Mononuclear cell (primary cell): Measurements from ENCODE around the gene SP3. TPM values are rescaled to one million over a fixed set of nuclear protein-coding genes. Genes with fewer than 3 reads are reported as not detected.
"Not testable (repeated sequence)": the region's sequence is repeated elsewhere in the genome, so short reads cannot be mapped to it uniquely, and the experiment has no call there.

Source experiments
- H3K27me3 ChIP-seq: 2 replicates; pipeline ENCODE4 v1.6.0; 2011; ENCODE audit warnings: low read length, control low read depth; ENCODE audit not compliant: insufficient read depth
- H3K4me1 ChIP-seq: 2 replicates; pipeline ENCODE4 v1.5.1; 2011; ENCODE audit warnings: mild to moderate bottlenecking, low read length, control low read depth; ENCODE audit not compliant: insufficient read depth
- H3K4me3 ChIP-seq: 2 replicates; pipeline ENCODE4 v1.5.1; 2011; ENCODE audit warnings: mild to moderate bottlenecking, low read length, moderate library complexity
- H3K9me3 ChIP-seq: 2 replicates; pipeline ENCODE4 v1.5.1; 2011; ENCODE audit warnings: low read depth, mild to moderate bottlenecking, control low read depth, low read length
- total RNA-seq: library from RNA; depleted of rRNA; stranded (reverse); fragments of >200 nt; gene quantifications from one replicate; pipeline ENCODE4 v1.2.3, GENCODE V29; 2012

Gene SP3
- total RNA-seq, 1 donor: 381 TPM

GRCh38 chr2:173924285-173924684, 40.9 kb downstream of the SP3 start:
- H3K9me3 ChIP-seq: no peaks in the 10 kb centered on the region
- H3K4me1 ChIP-seq: peaks cover 28% of the 10 kb centered on the region
- no peak overlapping the region for H3K4me3 ChIP-seq
- no peaks in the 10 kb centered on the region for H3K27me3 ChIP-seq

DNA sequence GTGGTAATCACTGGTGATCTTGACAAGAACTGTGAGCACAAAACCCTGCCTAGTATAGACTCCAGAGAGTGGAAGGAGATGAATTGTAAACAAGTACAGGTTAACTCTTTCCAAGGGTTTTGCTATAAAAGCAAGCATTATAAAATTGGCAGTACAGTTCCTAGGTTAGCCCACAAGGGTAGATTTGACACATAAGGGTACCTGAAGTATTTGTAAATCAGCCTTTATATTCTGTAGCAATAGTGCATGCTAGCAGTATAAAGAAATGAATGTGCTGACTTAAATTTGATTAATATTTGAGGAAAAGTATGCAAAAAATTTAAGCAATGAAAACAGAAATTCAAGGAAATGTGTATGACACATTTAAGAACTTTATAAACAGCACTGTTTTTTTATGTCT, 42.4 kb downstream of the SP3 start:
- Histone ChIP-seq H3K27me3 (no peaks in the 10 kb centered on the region), H3K4me1 (peaks cover 28% of the 10 kb centered on the region), H3K9me3 (no peaks in the 10 kb centered on the region), H3K4me3 (no peak overlapping the region)

DNA sequence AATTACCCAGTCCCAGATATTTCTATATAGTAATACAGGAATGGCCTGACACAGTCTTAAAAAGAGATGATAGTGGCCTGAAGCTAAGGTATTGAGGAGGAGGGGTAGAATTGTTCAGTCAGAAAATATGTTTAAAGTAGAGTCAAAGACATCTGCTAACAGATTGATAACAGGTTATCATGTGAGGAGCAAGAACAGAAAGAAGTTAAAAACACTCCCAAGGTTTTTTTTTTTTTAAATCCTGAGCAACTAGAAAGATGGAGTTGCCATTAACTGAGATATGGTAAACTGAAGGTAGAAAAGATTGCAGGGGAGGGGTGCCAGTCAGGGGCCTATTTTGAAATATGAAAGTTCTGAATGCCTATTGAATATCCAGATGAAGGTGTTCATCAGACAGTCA, 43.1 kb downstream of the SP3 start:
- H3K4me3 ChIP-seq: no peak overlapping the region
- no peaks in the 10 kb centered on the region for H3K9me3 ChIP-seq
- H3K4me1 ChIP-seq: peaks cover 25% of the 10 kb centered on the region
- H3K27me3 ChIP-seq: no peaks in the 10 kb centered on the region

GRCh38 chr2:173914055-173914927, 50.9 kb downstream of the SP3 start:
- no peak overlapping the region for H3K4me3 ChIP-seq
- H3K9me3 ChIP-seq: no peaks in the 10 kb centered on the region

GRCh38 chr2:173909846-173910245, 55.3 kb downstream of the SP3 start:
- Histone ChIP-seq H3K4me1 (no peaks in the 10 kb centered on the region), H3K27me3 (no peaks in the 10 kb centered on the region), H3K4me3 (no peak overlapping the region), H3K9me3 (no peaks in the 10 kb centered on the region)

More at GRCh38 chr2:173914055-173914927, 50.9 kb downstream of the SP3 start:
- H3K27me3 ChIP-seq: no peaks in the 10 kb centered on the region
- H3K4me1 ChIP-seq: no peaks in the 10 kb centered on the region

DNA sequence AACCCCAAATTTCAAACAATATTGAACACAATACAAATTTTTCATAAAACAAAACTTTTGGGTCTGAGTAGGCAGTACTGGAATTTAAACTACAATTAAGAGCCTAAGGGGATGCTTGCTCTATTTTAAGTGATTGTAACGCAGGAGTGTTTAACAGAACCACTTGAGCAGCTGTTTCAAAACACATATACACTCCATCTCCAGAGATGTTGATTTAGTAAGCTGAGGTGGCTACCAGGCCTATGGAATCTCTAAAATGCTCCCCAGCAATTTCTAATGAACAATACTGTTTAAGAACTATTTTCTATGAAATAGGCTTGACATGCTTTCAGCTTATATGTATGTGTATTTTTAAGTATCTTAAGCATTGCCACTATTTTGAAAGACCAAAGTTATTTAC, 58.5 kb downstream of the SP3 start:
- H3K9me3 ChIP-seq: no peaks in the 10 kb centered on the region
- no peaks in the 10 kb centered on the region for H3K4me1 ChIP-seq
- H3K27me3 ChIP-seq: no peaks in the 10 kb centered on the region
- no peak overlapping the region for H3K4me3 ChIP-seq

- Histone ChIP-seq H3K4me1 (peaks cover 5% of the 10 kb centered on the region), H3K27me3 (no peaks in the 10 kb centered on the region), H3K4me3 (no peak overlapping the region), H3K9me3 (no peaks in the 10 kb centered on the region)
Measured at GRCh38 chr2:173903601-173904394, 61.4 kb downstream of the SP3 start.

DNA sequence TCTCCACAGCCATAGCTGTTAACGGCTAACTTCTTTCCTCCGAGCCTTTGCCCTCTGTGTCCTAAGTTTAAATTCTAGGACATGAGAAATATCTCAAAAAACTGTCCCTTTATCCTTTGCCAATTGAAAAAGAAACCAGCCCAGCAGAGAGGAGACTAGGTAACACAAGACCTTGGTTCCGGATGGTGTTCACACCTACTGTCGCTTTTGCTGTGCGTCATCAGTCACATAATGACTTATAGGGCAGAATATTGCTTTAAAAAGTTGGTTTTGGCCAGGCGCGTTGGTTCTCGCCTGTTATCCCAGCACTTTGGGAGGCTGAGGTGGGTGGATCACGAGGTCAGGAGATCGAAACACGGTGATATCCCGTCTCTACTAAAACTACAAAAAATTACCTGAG, 66.2 kb downstream of the SP3 start:
- Histone ChIP-seq H3K9me3 (no peaks in the 10 kb centered on the region), H3K27me3 (no peaks in the 10 kb centered on the region), H3K4me1 (peaks cover 17% of the 10 kb centered on the region), H3K4me3 (no peak overlapping the region)

DNA sequence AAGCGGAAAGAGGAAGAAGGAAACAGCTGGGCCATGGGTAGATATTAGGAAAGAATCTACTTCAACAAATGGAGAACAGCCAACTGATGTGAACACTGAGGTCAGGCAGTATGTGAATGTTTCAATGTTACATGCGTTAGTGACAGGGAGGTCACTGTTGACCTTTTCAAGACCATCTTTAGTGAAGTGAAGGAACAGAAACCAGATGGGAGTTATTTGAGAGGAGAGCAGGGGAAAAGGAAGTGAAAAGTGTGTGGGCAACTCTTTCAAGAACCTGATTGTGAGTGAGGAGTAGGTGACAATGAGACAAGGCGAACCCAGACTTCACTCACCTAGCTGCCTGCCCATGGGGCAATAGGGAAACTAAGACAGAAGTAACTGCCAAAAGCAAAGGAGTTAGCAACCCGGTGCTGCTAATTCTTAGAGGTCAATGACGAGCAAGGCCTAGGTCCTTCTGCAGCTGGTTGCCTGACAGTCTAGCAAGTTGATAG, 67.0 kb downstream of the SP3 start:
- H3K4me3 ChIP-seq: no peak overlapping the region
- H3K9me3 ChIP-seq: no peaks in the 10 kb centered on the region

DNA sequence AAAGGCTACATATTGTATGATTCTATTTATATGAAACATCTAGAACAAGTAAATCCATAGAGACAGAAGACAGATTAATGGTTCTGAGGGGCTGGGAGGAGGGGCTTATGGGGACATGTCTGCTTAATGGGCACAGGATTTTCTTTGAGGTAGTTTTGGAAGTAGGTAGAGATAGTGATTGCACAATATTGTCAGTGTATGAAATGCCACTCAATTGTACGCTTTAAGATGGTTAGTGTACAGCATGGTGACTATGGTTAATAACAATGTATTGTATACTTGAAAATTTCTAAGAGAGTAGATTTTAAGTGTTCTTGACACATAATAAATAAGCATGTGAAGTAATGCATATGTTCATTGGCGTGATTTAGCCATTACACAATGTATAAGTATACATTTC, 68.4 kb downstream of the SP3 start:
- Histone ChIP-seq H3K4me1 (peaks cover 17% of the 10 kb centered on the region), H3K9me3 (no peaks in the 10 kb centered on the region), H3K27me3 (no peaks in the 10 kb centered on the region), H3K4me3 (no peak overlapping the region)

More for the DNA sequence above, 67.0 kb downstream of the SP3 start:
- H3K27me3 ChIP-seq: no peaks in the 10 kb centered on the region
- peaks cover 17% of the 10 kb centered on the region for H3K4me1 ChIP-seq

DNA sequence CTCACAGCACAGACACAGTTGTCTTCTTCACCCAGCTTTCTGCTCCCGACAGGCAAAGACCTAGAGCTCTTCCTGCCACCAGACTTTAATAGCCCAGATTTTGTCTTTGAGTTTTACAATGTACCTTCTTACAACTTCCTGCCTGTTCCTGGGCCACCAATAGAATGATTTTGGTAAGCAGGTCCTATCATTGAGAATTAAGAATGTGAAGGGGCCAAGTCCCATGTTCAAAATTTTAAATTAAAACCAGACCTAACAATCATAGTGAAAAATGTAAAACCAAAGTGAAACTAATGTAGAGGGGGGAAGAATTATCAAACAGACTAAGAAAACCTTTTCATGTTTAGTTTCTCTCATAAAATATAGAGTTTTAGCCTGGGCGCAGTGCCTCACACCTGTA, 72.8 kb downstream of the SP3 start:
- Histone ChIP-seq H3K27me3 (no peaks in the 10 kb centered on the region), H3K9me3 (no peaks in the 10 kb centered on the region), H3K4me3 (no peak overlapping the region), H3K4me1 (no peaks in the 10 kb centered on the region)

DNA sequence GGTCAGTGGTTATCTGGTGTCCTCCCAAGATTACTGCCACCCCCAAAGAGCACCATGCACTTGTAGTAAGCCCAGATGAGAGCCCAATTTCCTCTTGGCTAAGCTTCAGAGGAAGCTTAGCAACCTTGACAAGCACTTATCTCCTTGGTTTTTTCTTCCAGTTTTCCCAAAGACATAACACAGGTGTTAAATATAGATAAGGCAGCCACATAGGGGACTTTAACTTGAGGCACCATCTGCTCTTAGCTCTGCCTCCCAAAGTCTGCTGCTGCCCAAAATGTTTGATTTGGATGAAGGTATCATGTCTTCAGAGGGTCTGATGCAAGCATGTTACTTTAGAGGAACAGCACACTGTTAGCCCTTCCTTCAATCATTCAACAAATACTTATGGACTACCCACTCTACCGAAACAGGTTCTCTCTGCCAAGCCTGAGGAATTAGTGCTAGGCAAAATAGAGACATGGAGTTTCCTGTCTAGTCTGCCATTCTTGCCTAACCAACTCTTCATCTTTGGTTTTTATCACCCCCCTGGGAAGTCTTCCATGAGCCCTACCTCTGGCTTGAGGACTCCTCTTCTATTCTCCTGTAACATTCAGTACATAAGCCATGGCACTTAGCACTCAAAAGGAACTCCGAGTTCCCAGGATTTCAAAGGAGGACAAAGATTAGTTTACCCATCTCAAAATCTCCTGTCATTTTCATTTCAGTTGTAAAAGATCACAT, 73.7 kb downstream of the SP3 start:
- Histone ChIP-seq H3K27me3 (no peaks in the 10 kb centered on the region), H3K9me3 (no peaks in the 10 kb centered on the region), H3K4me3 (no peak overlapping the region), H3K4me1 (no peaks in the 10 kb centered on the region)

DNA sequence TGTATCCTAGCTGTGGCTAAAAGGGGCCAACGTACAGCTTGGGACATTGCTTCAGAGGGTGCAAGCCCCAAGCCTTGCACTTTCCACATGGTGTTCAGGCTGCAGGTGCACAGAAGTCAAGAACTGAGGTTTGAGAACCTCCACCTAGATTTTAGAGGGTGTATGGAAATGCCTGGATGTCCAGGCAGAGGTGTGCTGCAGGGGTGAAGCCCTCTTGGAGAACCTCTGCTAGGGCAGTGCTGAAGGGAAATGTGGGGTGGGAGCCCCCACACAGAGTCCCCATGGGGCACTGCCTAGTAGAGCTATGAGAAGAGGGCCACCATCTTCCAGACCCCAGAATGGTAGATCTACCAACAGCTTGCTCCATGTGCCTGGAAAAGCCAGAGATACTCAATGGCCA, 75.7 kb downstream of the SP3 start:
- H3K4me3 ChIP-seq, H3K9me3 ChIP-seq, H3K27me3 ChIP-seq, H3K4me1 ChIP-seq: not testable (repeated sequence)

- Histone ChIP-seq H3K4me1 (no peaks in the 10 kb centered on the region), H3K4me3 (no peak overlapping the region), H3K9me3 (no peaks in the 10 kb centered on the region), H3K27me3 (no peaks in the 10 kb centered on the region)
Measured at GRCh38 chr2:173886613-173887012, 78.6 kb downstream of the SP3 start.
